ENCODE results near the gene DNM3.

DNM3 gene

GRCh38 chr1:172246521-172247390 lies 405.5 kb downstream of the DNM3 start:
- H3K9ac ChIP-seq (ENCODE audit: low read depth in 1 of 2, low read length in 2 of 2) = no peak overlapping the region
- no peak overlapping the region for H3K27ac ChIP-seq (ENCODE audit: low read depth, low read length)
- H3K27me3 ChIP-seq (ENCODE audit: control insufficient read depth in 1 of 2, insufficient read depth in 2 of 2, low read length in 2 of 2) = no peaks in the 10 kb centered on the region

GRCh38 chr1:172251486-172251885 lies 410.2 kb downstream of the DNM3 start:
- H3K27me3 ChIP-seq (ENCODE audit: control insufficient read depth in 1 of 2, insufficient read depth in 2 of 2, low read length in 2 of 2) = no peaks in the 10 kb centered on the region
- H3K4me3 ChIP-seq (ENCODE audit: low read depth in 1 of 2, low read length in 2 of 2) = no peak overlapping the region
- no peak overlapping the region for H3K27ac ChIP-seq (ENCODE audit: low read depth, low read length)
- H3K9ac ChIP-seq (ENCODE audit: low read depth in 1 of 2, low read length in 2 of 2) = no peak overlapping the region
- no peaks in the 10 kb centered on the region for H3K4me1 ChIP-seq (ENCODE audit: control insufficient read depth in 1 of 2, insufficient read depth in 2 of 2, low read length in 2 of 2)
- no peaks in the 10 kb centered on the region for H3K9me3 ChIP-seq (ENCODE audit: control insufficient read depth in 1 of 2, low read length in 2 of 2)
- H3K36me3 ChIP-seq (ENCODE audit: control insufficient read depth in 1 of 2, insufficient read depth in 2 of 2, low read length in 2 of 2) = no peaks in the 10 kb centered on the region

More at GRCh38 chr1:172246521-172247390, 405.5 kb downstream of the DNM3 start:
- no peak overlapping the region for H3K4me3 ChIP-seq (ENCODE audit: low read depth in 1 of 2, low read length in 2 of 2)
- no peaks in the 10 kb centered on the region for H3K36me3 ChIP-seq (ENCODE audit: control insufficient read depth in 1 of 2, insufficient read depth in 2 of 2, low read length in 2 of 2)
- no peaks in the 10 kb centered on the region for H3K9me3 ChIP-seq (ENCODE audit: control insufficient read depth in 1 of 2, low read length in 2 of 2)
- no peaks in the 10 kb centered on the region for H3K4me1 ChIP-seq (ENCODE audit: control insufficient read depth in 1 of 2, insufficient read depth in 2 of 2, low read length in 2 of 2)

- no peaks in the 10 kb centered on the region for H3K36me3 ChIP-seq (ENCODE audit: control insufficient read depth in 1 of 2, insufficient read depth in 2 of 2, low read length in 2 of 2)
- no peaks in the 10 kb centered on the region for H3K9me3 ChIP-seq (ENCODE audit: control insufficient read depth in 1 of 2, low read length in 2 of 2)
- H3K4me1 ChIP-seq (ENCODE audit: control insufficient read depth in 1 of 2, insufficient read depth in 2 of 2, low read length in 2 of 2) = no peaks in the 10 kb centered on the region
- no peak overlapping the region for H3K27ac ChIP-seq (ENCODE audit: low read depth, low read length)
- H3K4me3 ChIP-seq (ENCODE audit: low read depth in 1 of 2, low read length in 2 of 2) = no peak overlapping the region
- no peak overlapping the region for H3K9ac ChIP-seq (ENCODE audit: low read depth in 1 of 2, low read length in 2 of 2)
- no peaks in the 10 kb centered on the region for H3K27me3 ChIP-seq (ENCODE audit: control insufficient read depth in 1 of 2, insufficient read depth in 2 of 2, low read length in 2 of 2)
These were observed 411.0 kb downstream of the DNM3 start for GRCh38 chr1:172252321-172252720.

- H3K9me3 ChIP-seq (ENCODE audit: control insufficient read depth in 1 of 2, low read length in 2 of 2) = no peaks in the 10 kb centered on the region
- H3K4me3 ChIP-seq (ENCODE audit: low read depth in 1 of 2, low read length in 2 of 2) = no peak overlapping the region
- H3K27ac ChIP-seq (ENCODE audit: low read depth, low read length) = no peak overlapping the region
- H3K36me3 ChIP-seq (ENCODE audit: control insufficient read depth in 1 of 2, insufficient read depth in 2 of 2, low read length in 2 of 2) = no peaks in the 10 kb centered on the region
- H3K27me3 ChIP-seq (ENCODE audit: control insufficient read depth in 1 of 2, insufficient read depth in 2 of 2, low read length in 2 of 2) = no peaks in the 10 kb centered on the region
- H3K4me1 ChIP-seq (ENCODE audit: control insufficient read depth in 1 of 2, insufficient read depth in 2 of 2, low read length in 2 of 2) = no peaks in the 10 kb centered on the region
- no peak overlapping the region for H3K9ac ChIP-seq (ENCODE audit: low read depth in 1 of 2, low read length in 2 of 2)
These were observed 411.7 kb downstream of the DNM3 start for GRCh38 chr1:172252958-172253357.

- Histone ChIP-seq H3K4me1 (ENCODE audit: control insufficient read depth in 1 of 2, insufficient read depth in 2 of 2, low read length in 2 of 2) (no peaks in the 10 kb centered on the region), H3K36me3 (ENCODE audit: control insufficient read depth in 1 of 2, insufficient read depth in 2 of 2, low read length in 2 of 2) (no peaks in the 10 kb centered on the region), H3K4me3 (ENCODE audit: low read depth in 1 of 2, low read length in 2 of 2) (no peak overlapping the region), H3K9ac (ENCODE audit: low read depth in 1 of 2, low read length in 2 of 2) (no peak overlapping the region), H3K27me3 (ENCODE audit: control insufficient read depth in 1 of 2, insufficient read depth in 2 of 2, low read length in 2 of 2) (no peaks in the 10 kb centered on the region), H3K27ac (ENCODE audit: low read depth, low read length) (no peak overlapping the region), H3K9me3 (ENCODE audit: control insufficient read depth in 1 of 2, low read length in 2 of 2) (no peaks in the 10 kb centered on the region)
These were observed 413.4 kb downstream of the DNM3 start for GRCh38 chr1:172254521-172255222.

GRCh38 chr1:172255223-172255560 lies 413.9 kb downstream of the DNM3 start:
- no peak overlapping the region for H3K27ac ChIP-seq (ENCODE audit: low read depth, low read length)
- no peak overlapping the region for H3K4me3 ChIP-seq (ENCODE audit: low read depth in 1 of 2, low read length in 2 of 2)

GRCh38 chr1:172265905-172266304 lies 424.6 kb downstream of the DNM3 start:
- no peak overlapping the region for H3K4me3 ChIP-seq (ENCODE audit: low read depth in 1 of 2, low read length in 2 of 2)
- H3K9ac ChIP-seq (ENCODE audit: low read depth in 1 of 2, low read length in 2 of 2) = no peak overlapping the region
- H3K9me3 ChIP-seq (ENCODE audit: control insufficient read depth in 1 of 2, low read length in 2 of 2) = peaks cover 0 to 7% of the 10 kb centered on the region in 2 donors
- H3K27me3 ChIP-seq (ENCODE audit: control insufficient read depth in 1 of 2, insufficient read depth in 2 of 2, low read length in 2 of 2) = no peaks in the 10 kb centered on the region
- no peak overlapping the region for H3K27ac ChIP-seq (ENCODE audit: low read depth, low read length)
- H3K36me3 ChIP-seq (ENCODE audit: control insufficient read depth in 1 of 2, insufficient read depth in 2 of 2, low read length in 2 of 2) = no peaks in the 10 kb centered on the region
- no peaks in the 10 kb centered on the region for H3K4me1 ChIP-seq (ENCODE audit: control insufficient read depth in 1 of 2, insufficient read depth in 2 of 2, low read length in 2 of 2)

More at GRCh38 chr1:172255223-172255560, 413.9 kb downstream of the DNM3 start:
- H3K36me3 ChIP-seq (ENCODE audit: control insufficient read depth in 1 of 2, insufficient read depth in 2 of 2, low read length in 2 of 2) = no peaks in the 10 kb centered on the region
- no peaks in the 10 kb centered on the region for H3K27me3 ChIP-seq (ENCODE audit: control insufficient read depth in 1 of 2, insufficient read depth in 2 of 2, low read length in 2 of 2)
- no peak overlapping the region for H3K9ac ChIP-seq (ENCODE audit: low read depth in 1 of 2, low read length in 2 of 2)
- H3K9me3 ChIP-seq (ENCODE audit: control insufficient read depth in 1 of 2, low read length in 2 of 2) = no peaks in the 10 kb centered on the region
- H3K4me1 ChIP-seq (ENCODE audit: control insufficient read depth in 1 of 2, insufficient read depth in 2 of 2, low read length in 2 of 2) = no peaks in the 10 kb centered on the region

- H3K36me3 ChIP-seq (ENCODE audit: control insufficient read depth in 1 of 2, insufficient read depth in 2 of 2, low read length in 2 of 2) = no peaks in the 10 kb centered on the region
- no peaks in the 10 kb centered on the region for H3K4me1 ChIP-seq (ENCODE audit: control insufficient read depth in 1 of 2, insufficient read depth in 2 of 2, low read length in 2 of 2)
- no peak overlapping the region for H3K9ac ChIP-seq (ENCODE audit: low read depth in 1 of 2, low read length in 2 of 2)
- H3K27ac ChIP-seq (ENCODE audit: low read depth, low read length) = no peak overlapping the region
- H3K9me3 ChIP-seq (ENCODE audit: control insufficient read depth in 1 of 2, low read length in 2 of 2) = no peaks in the 10 kb centered on the region
- H3K27me3 ChIP-seq (ENCODE audit: control insufficient read depth in 1 of 2, insufficient read depth in 2 of 2, low read length in 2 of 2) = no peaks in the 10 kb centered on the region
- H3K4me3 ChIP-seq (ENCODE audit: low read depth in 1 of 2, low read length in 2 of 2) = no peak overlapping the region
These were observed 425.4 kb downstream of the DNM3 start for GRCh38 chr1:172266528-172267174.

- H3K27me3 ChIP-seq (ENCODE audit: control insufficient read depth in 1 of 2, insufficient read depth in 2 of 2, low read length in 2 of 2) = no peaks in the 10 kb centered on the region
- no peak overlapping the region for H3K9ac ChIP-seq (ENCODE audit: low read depth in 1 of 2, low read length in 2 of 2)
- no peaks in the 10 kb centered on the region for H3K4me1 ChIP-seq (ENCODE audit: control insufficient read depth in 1 of 2, insufficient read depth in 2 of 2, low read length in 2 of 2)
- H3K4me3 ChIP-seq (ENCODE audit: low read depth in 1 of 2, low read length in 2 of 2) = no peak overlapping the region
- H3K27ac ChIP-seq (ENCODE audit: low read depth, low read length) = no peak overlapping the region
- H3K36me3 ChIP-seq (ENCODE audit: control insufficient read depth in 1 of 2, insufficient read depth in 2 of 2, low read length in 2 of 2) = no peaks in the 10 kb centered on the region
- no peaks in the 10 kb centered on the region for H3K9me3 ChIP-seq (ENCODE audit: control insufficient read depth in 1 of 2, low read length in 2 of 2)
These were observed 426.9 kb downstream of the DNM3 start for GRCh38 chr1:172268237-172268636.

- Histone ChIP-seq H3K36me3 (ENCODE audit: control insufficient read depth in 1 of 2, insufficient read depth in 2 of 2, low read length in 2 of 2) (no peaks in the 10 kb centered on the region), H3K4me3 (ENCODE audit: low read depth in 1 of 2, low read length in 2 of 2) (no peak overlapping the region), H3K27me3 (ENCODE audit: control insufficient read depth in 1 of 2, insufficient read depth in 2 of 2, low read length in 2 of 2) (no peaks in the 10 kb centered on the region), H3K27ac (ENCODE audit: low read depth, low read length) (no peak overlapping the region), H3K4me1 (ENCODE audit: control insufficient read depth in 1 of 2, insufficient read depth in 2 of 2, low read length in 2 of 2) (no peaks in the 10 kb centered on the region), H3K9ac (ENCODE audit: low read depth in 1 of 2, low read length in 2 of 2) (no peak overlapping the region), H3K9me3 (ENCODE audit: control insufficient read depth in 1 of 2, low read length in 2 of 2) (no peaks in the 10 kb centered on the region)
These were observed 427.8 kb downstream of the DNM3 start for GRCh38 chr1:172269084-172269483.
